ENCODE data around the gene SYT12. TPM values are rescaled to one million over a fixed set of nuclear protein-coding genes. Genes with fewer than 3 reads are reported as not detected.
A peak's percentile ranks its signal among the peaks of the same experiment; 100 is the strongest.

The SYT12 gene
- polyA plus RNA-seq, 3 donors: not detected

DNA sequence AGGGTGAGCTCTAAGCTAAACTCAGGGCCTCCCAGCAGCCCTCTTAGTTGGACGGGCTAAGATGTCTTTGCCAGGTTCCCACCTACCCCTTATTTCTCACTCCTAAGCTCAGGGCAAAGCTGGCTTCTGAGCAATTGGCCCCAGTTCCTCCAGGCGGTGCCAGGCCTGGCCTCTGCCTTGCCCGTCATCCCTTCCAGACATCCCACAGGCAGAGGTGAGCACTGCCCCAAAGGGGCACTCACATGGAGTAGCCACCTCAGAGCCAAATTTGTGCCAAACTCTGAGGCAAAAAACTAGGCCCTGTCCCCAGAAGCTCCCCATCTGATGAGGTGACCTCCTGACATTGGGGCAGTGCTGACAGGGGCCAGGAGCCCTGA is 43.4 kb downstream of the SYT12 start:
- Histone ChIP-seq H3K4me3 (replicated peaks in 1 of 3; ENCODE audit: low read depth in 2 of 3, low read length in 3 of 3) (no peak overlapping the region), H3K36me3 (replicated peaks in 1 of 2; ENCODE audit: control insufficient read depth in 1 of 2, insufficient read depth in 2 of 2, low read length in 2 of 2) (no peaks in the 10 kb centered on the region), H3K4me2 (replicated peaks; ENCODE audit: extremely low read depth, low read length, poor library complexity, severe bottlenecking) (no peak overlapping the region), H3K9ac (ENCODE audit: insufficient read depth, low read length, poor library complexity, severe bottlenecking) (no peak overlapping the region), H3K27ac (ENCODE audit: low read depth in 1 of 2, low read length in 2 of 2) (no peak overlapping the region), H3K79me2 (ENCODE audit: insufficient read depth, low read length) (no peaks in the 10 kb centered on the region), H4K20me1 (ENCODE audit: insufficient read depth, low read length) (no peaks in the 10 kb centered on the region), H2AFZ (ENCODE audit: insufficient read depth, low read depth, low read length, poor library complexity, severe bottlenecking) (no peak overlapping the region), H3K9me3 (replicated peaks in 1 of 2; ENCODE audit: control insufficient read depth in 1 of 2, insufficient read depth in 1 of 2, low read length in 2 of 2) (no peaks in the 10 kb centered on the region), H3K4me1 (ENCODE audit: control insufficient read depth in 1 of 2, insufficient read depth in 2 of 2, low read length in 2 of 2) (peaks cover 0 to 1% of the 10 kb centered on the region in 2 donors), H3K27me3 (ENCODE audit: control insufficient read depth in 2 of 2, insufficient read depth in 2 of 2, low read length in 2 of 2) (peaks cover 0 to 9% of the 10 kb centered on the region in 2 donors)
- Mint-ChIP-seq H3K9me3 (peaks cover 0 to 2% (median 0%) of the 10 kb centered on the region in 7 donors), H3K4me3 (no peak overlapping the region), H3K27ac (peak overlapping the region in 1 of 7 donors; percentile 40), H3K36me3 (no peaks in the 10 kb centered on the region), H3K4me1 (no peaks in the 10 kb centered on the region), H3K27me3 (ENCODE audit: low read depth in 3 of 3) (peaks cover 18 to 21% (median 20%) of the 10 kb centered on the region in 3 donors)
- intact Hi-C loops (cut with micrococcal nuclease): no loop called here
- DNase-seq: no peak
- 86% methylated on average over 3 of the region's 3 CpGs for whole genome bisulfite sequencing (ENCODE audit: insufficient coverage)
- TF ChIP-seq, protein P1, sequence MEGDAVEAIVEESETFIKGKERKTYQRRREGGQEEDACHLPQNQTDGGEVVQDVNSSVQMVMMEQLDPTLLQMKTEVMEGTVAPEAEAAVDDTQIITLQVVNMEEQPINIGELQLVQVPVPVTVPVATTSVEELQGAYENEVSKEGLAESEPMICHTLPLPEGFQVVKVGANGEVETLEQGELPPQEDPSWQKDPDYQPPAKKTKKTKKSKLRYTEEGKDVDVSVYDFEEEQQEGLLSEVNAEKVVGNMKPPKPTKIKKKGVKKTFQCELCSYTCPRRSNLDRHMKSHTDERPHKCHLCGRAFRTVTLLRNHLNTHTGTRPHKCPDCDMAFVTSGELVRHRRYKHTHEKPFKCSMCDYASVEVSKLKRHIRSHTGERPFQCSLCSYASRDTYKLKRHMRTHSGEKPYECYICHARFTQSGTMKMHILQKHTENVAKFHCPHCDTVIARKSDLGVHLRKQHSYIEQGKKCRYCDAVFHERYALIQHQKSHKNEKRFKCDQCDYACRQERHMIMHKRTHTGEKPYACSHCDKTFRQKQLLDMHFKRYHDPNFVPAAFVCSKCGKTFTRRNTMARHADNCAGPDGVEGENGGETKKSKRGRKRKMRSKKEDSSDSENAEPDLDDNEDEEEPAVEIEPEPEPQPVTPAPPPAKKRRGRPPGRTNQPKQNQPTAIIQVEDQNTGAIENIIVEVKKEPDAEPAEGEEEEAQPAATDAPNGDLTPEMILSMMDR (IDR thresholded peaks at IDR 0.05): no peak

DNA sequence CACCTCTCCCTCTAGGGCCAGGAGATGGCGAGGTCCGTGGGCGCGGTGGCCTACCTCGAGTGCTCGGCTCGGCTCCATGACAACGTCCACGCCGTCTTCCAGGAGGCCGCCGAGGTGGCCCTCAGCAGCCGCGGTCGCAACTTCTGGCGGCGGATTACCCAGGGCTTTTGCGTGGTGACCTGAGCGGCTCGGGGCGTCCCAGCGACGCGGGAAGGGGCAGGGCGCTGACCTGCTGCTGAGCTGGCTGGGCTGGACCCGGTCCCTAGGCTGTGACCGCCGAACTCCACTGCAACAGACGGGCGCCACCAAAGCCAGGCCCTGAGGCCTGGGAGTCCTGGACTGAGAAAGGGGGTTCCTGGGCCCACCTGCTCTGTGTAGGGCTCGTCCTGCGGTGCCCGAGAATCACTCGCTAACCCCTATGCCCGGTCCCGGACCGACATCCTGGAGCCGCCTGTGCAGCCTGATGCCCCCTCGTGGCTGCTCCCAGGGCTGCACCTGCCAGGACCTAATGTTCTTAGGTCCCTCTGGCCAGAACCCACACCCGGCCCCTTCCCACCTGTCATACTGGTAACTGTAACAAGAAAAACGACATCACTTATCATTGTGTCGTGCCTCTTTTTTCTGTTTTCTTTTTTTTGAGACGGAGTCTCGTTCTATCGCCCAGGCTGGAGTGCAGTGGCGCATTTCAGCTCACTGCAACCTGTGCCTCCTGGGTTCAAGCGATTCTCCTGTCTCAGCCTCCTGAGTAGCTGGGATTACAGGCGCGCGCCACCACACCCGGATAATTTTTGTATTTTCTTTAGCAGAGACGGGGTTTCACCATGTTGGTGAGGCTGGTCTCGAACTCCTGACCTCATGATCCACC is 48.7 kb downstream of the SYT12 start:
- Histone ChIP-seq H3K4me2 (replicated peaks; ENCODE audit: extremely low read depth, low read length, poor library complexity, severe bottlenecking) (peak overlapping the region; percentile 71), H3K27me3 (ENCODE audit: control insufficient read depth in 2 of 2, insufficient read depth in 2 of 2, low read length in 2 of 2) (peaks cover 0 to 9% of the 10 kb centered on the region in 2 donors), H3K9me3 (replicated peaks in 1 of 2; ENCODE audit: control insufficient read depth in 1 of 2, insufficient read depth in 1 of 2, low read length in 2 of 2) (no peaks in the 10 kb centered on the region), H3K4me3 (replicated peaks in 1 of 3; ENCODE audit: low read depth in 2 of 3, low read length in 3 of 3) (peak overlapping the region in 1 of 3 experiments; percentile 63), H3K9ac (ENCODE audit: insufficient read depth, low read length, poor library complexity, severe bottlenecking) (peak overlapping the region; percentile 15), H3K36me3 (replicated peaks in 1 of 2; ENCODE audit: control insufficient read depth in 1 of 2, insufficient read depth in 2 of 2, low read length in 2 of 2) (no peaks in the 10 kb centered on the region), H3K27ac (ENCODE audit: low read depth in 1 of 2, low read length in 2 of 2) (no peak overlapping the region), H3K4me1 (ENCODE audit: control insufficient read depth in 1 of 2, insufficient read depth in 2 of 2, low read length in 2 of 2) (peaks cover 14 to 24% of the 10 kb centered on the region in 2 donors), H3K79me2 (ENCODE audit: insufficient read depth, low read length) (no peaks in the 10 kb centered on the region), H4K20me1 (ENCODE audit: insufficient read depth, low read length) (no peaks in the 10 kb centered on the region), H2AFZ (ENCODE audit: insufficient read depth, low read depth, low read length, poor library complexity, severe bottlenecking) (peak overlapping the region; percentile 81)
- peaks cover 12 to 32% (median 30%) of the 10 kb centered on the region in 3 donors for H3K27me3 Mint-ChIP-seq (ENCODE audit: low read depth in 3 of 3)
- peaks cover 14% of the 10 kb centered on the region for H3K4me1 Mint-ChIP-seq
- intact Hi-C loops (cut with micrococcal nuclease): no loop called here
- 43% methylated on average over 53 of the region's 53 CpGs for WGBS (ENCODE audit: insufficient coverage)
- H3K4me3 Mint-ChIP-seq: peak overlapping the region; percentile 64 to 81
- TF ChIP-seq, protein P1 (IDR thresholded peaks at IDR 0.05): peak; percentile 91
- no peaks in the 10 kb centered on the region for H3K36me3 Mint-ChIP-seq
- peak; percentile 50 to 72 (median 68) for DNase-seq
- H3K27ac Mint-ChIP-seq: peak overlapping the region in 3 of 7 donors; percentile 36 to 46 (median 40)
- peaks cover 0 to 6% (median 0%) of the 10 kb centered on the region in 7 donors for H3K9me3 Mint-ChIP-seq
